Prostate gland (tissue), 2 donors: ENCODE measurements around the gene NFYC. TPM values are rescaled to one million over a fixed set of nuclear protein-coding genes. Genes with fewer than 3 reads are reported as not detected.

ENCODE experiments used
- DNase-seq: peaks from one replicate; pipeline ENCODE4 v3.0.0-alpha.2; 2019; ENCODE audit warnings: low spot score
- H3K27ac ChIP-seq, 2 donors: fragments of 200-600 bp; sonication (generic); 2 replicates each; pipeline ENCODE4 v1.5.1; 2017 to 2019
- H3K27me3 ChIP-seq: fragments of 200-600 bp; sonication (generic); replicated peaks from 2 replicates; pipeline ENCODE4 v1.5.1; 2019; ENCODE audit not compliant: insufficient read depth
- H3K36me3 ChIP-seq, 2 donors: fragments of 200-600 bp; sonication (generic); 1 replicate in 1 of 2; 2 replicates in 1 of 2; pipeline versions ENCODE4 v1.5.1 to v1.8.1; 2017 to 2019
- H3K4me1 ChIP-seq: fragments of 200-600 bp; sonication (generic); replicated peaks from 2 replicates; pipeline ENCODE4 v1.5.1; 2019
- H3K4me3 ChIP-seq, 2 donors: fragments of 200-600 bp; sonication (generic); 2 replicates each; pipeline ENCODE4 v1.5.1; 2017 to 2019
- H3K9me3 ChIP-seq: fragments of 200-600 bp; sonication (generic); 2 replicates; pipeline ENCODE4 v1.5.1; 2017
- CTCF ChIP-seq, 4 experiments: fragments of 200-600 bp in 2 of 4; fragments of 450-650 bp in 2 of 4; sonication (generic) in 2 of 4; IDR thresholded peaks; 1 replicate in 3 of 4; 2 replicates in 1 of 4; pipeline ENCODE4 v1.5.1; 2016 to 2019; ENCODE audit warnings: antibody characterized with exemption in 4 of 4, mild to moderate bottlenecking in 2 of 4, moderate library complexity in 2 of 4
- POLR2A ChIP-seq: fragments of 450-650 bp; IDR thresholded peaks from one replicate; pipeline ENCODE4 v1.6.1; 2016; ENCODE audit warnings: antibody characterized with exemption, mild to moderate bottlenecking
- POLR2AphosphoS5 ChIP-seq: sonication (generic); formaldehyde crosslinking; IDR thresholded peaks from one replicate; pipeline ENCODE4 v1.6.1; 2017; ENCODE audit warnings: antibody characterized with exemption
- WGBS: methylation state at CpG from one replicate; pipeline ENCODE4 v1.1.5; 2018; 5-methylcytosine and 5-hydroxymethylcytosine counted together
- intact Hi-C: fragments of 100-400 bp; cut with DNase I; formaldehyde crosslinking; loops from one replicate; pipeline ENCODE4 v1.14.2; 2022
- total RNA-seq, 2 donors: library from RNA; depleted of rRNA; stranded (reverse); fragments of >200 nt; gene quantifications; one replicate each; pipeline ENCODE4 v1.1.0, GENCODE V29; 2016

NFYC gene
- total RNA-seq, 2 donors from 2014 or later: 54.9 to 93.8 TPM

GRCh38 chr1:40649592-40649930, 41.9 kb upstream of the NFYC start:
- no peak for DNase-seq
- Histone ChIP-seq H3K4me1 (no peaks in the 10 kb centered on the region), H3K27me3 (no peaks in the 10 kb centered on the region), H3K36me3 (no peaks in the 10 kb centered on the region), H3K9me3 (no peaks in the 10 kb centered on the region), H3K4me3 (no peak overlapping the region), H3K27ac (no peak overlapping the region)
- TF ChIP-seq POLR2AphosphoS5 (no peak), CTCF (IDR thresholded peaks at IDR 0.05) (no peak), POLR2A (no peak)
- intact Hi-C loops: no loop called here
- 53% methylated on average over 5 of the region's 5 CpGs for whole genome bisulfite sequencing

GRCh38 chr1:40650075-40650474, 41.4 kb upstream of the NFYC start:
- H3K9me3 ChIP-seq: no peaks in the 10 kb centered on the region
- no peak overlapping the region for H3K4me3 ChIP-seq
- H3K36me3 ChIP-seq: no peaks in the 10 kb centered on the region
- no peak for TF ChIP-seq POLR2AphosphoS5
- TF ChIP-seq POLR2A: no peak
- TF ChIP-seq CTCF (IDR thresholded peaks at IDR 0.05): no peak
- DNase-seq: no peak
- no peaks in the 10 kb centered on the region for H3K4me1 ChIP-seq
- WGBS: 51% methylated on average over 4 of the region's 4 CpGs
- intact Hi-C loops: no loop called here
- no peak overlapping the region for H3K27ac ChIP-seq
- no peaks in the 10 kb centered on the region for H3K27me3 ChIP-seq

GRCh38 chr1:40651138-40651857, 40.2 kb upstream of the NFYC start:
- TF ChIP-seq POLR2AphosphoS5: no peak
- no peak for TF ChIP-seq POLR2A
- TF ChIP-seq CTCF (IDR thresholded peaks at IDR 0.05): peak in 2 of 4 experiments; percentile 15 to 30
- H3K9me3 ChIP-seq: no peaks in the 10 kb centered on the region
- no peaks in the 10 kb centered on the region for H3K27me3 ChIP-seq
- H3K4me3 ChIP-seq: no peak overlapping the region
- H3K27ac ChIP-seq: no peak overlapping the region
- intact Hi-C loops: no loop called here
- 55% methylated on average over 17 of the region's 17 CpGs for WGBS
- DNase-seq: no peak
- no peaks in the 10 kb centered on the region for H3K36me3 ChIP-seq
- H3K4me1 ChIP-seq: no peaks in the 10 kb centered on the region

GRCh38 chr1:40652468-40652867, 39.0 kb upstream of the NFYC start:
- Histone ChIP-seq H3K27me3 (no peaks in the 10 kb centered on the region), H3K4me3 (no peak overlapping the region), H3K9me3 (no peaks in the 10 kb centered on the region), H3K36me3 (no peaks in the 10 kb centered on the region), H3K4me1 (no peaks in the 10 kb centered on the region), H3K27ac (no peak overlapping the region)
- intact Hi-C loops: no loop called here
- WGBS: 84% methylated on average over 5 of the region's 5 CpGs
- DNase-seq: no peak
- TF ChIP-seq CTCF (IDR thresholded peaks at IDR 0.05) (no peak), POLR2A (no peak), POLR2AphosphoS5 (no peak)

GRCh38 chr1:40652979-40653378, 38.5 kb upstream of the NFYC start:
- TF ChIP-seq POLR2AphosphoS5: no peak
- TF ChIP-seq POLR2A: no peak
- WGBS: 92% methylated on average over 4 of the region's 4 CpGs
- H3K4me3 ChIP-seq: no peak overlapping the region
- H3K27ac ChIP-seq: no peak overlapping the region
- no peaks in the 10 kb centered on the region for H3K9me3 ChIP-seq
- no peak for DNase-seq
- intact Hi-C loops: no loop called here
- H3K4me1 ChIP-seq: no peaks in the 10 kb centered on the region
- no peaks in the 10 kb centered on the region for H3K36me3 ChIP-seq
- H3K27me3 ChIP-seq: no peaks in the 10 kb centered on the region
